BLaER1 treated with 17β-estradiol and CSF1 and Interleukin-3, amounts not matched to agents 10 nM and 100 nM (cell line): ENCODE data around the gene UGP2.

Source experiments
- H3K27ac ChIP-seq, 11 experiments: shearing (Covaris generic); formaldehyde crosslinking; 2 replicates each; pipeline ENCODE4 v1.8.1; 2022
- H3K27me3 ChIP-seq, 11 experiments: shearing (Covaris generic); formaldehyde crosslinking; 2 replicates each; pipeline ENCODE4 v1.8.1; 2022
- H3K36me3 ChIP-seq, 11 experiments: shearing (Covaris generic); formaldehyde crosslinking; 2 replicates each; pipeline ENCODE4 v1.8.1; 2022
- H3K4me1 ChIP-seq, 10 experiments: shearing (Covaris generic); formaldehyde crosslinking; 2 replicates each; pipeline ENCODE4 v1.8.1; 2022
- H3K4me2 ChIP-seq, 11 experiments: shearing (Covaris generic); formaldehyde crosslinking; 2 replicates each; pipeline ENCODE4 v1.8.1; 2022
- H3K4me3 ChIP-seq, 10 experiments: shearing (Covaris generic); formaldehyde crosslinking; 2 replicates each; pipeline ENCODE4 v1.8.1; 2022
- H3K9ac ChIP-seq, 11 experiments: shearing (Covaris generic); formaldehyde crosslinking; 2 replicates each; pipeline ENCODE4 v1.8.1; 2022
- H3K9me3 ChIP-seq, 11 experiments: shearing (Covaris generic); formaldehyde crosslinking; replicated peaks in 1 of 11; 2 replicates each; pipeline ENCODE4 v1.8.1; 2022
- H4K20me1 ChIP-seq, 11 experiments: shearing (Covaris generic); formaldehyde crosslinking; 2 replicates each; pipeline ENCODE4 v1.8.1; 2022
- Cebpa-rat ChIP-seq, 11 experiments: shearing (Covaris generic); IDR thresholded peaks; 2 replicates each; pipeline ENCODE4 v1.8.1; 2022

The UGP2 gene

GRCh38 chr2:63853527-63854310, 12.0 kb downstream of the UGP2 start:
- peak overlapping the region in 10 of 11 experiments; percentile 30 to 68 (median 54); a peak in 19 of 22 replicates for H3K27ac ChIP-seq
- 0 out of 20 replicates have a peak overlapping the region, but pooled peaks of 2 of the 10 experiments have one; percentile 1 to 9 for H3K4me3 ChIP-seq
- H3K36me3 ChIP-seq, result peaks cover 19 to 55% (median 37%) of the 10 kb centered on the region in 11 experiments
- H3K4me1 ChIP-seq, result peaks cover 27 to 84% (median 36%) of the 10 kb centered on the region in 10 experiments
- TF ChIP-seq Cebpa-rat (IDR thresholded peaks at IDR 0.05), result no peak
- H3K27me3 ChIP-seq, result no peaks in the 10 kb centered on the region
- H3K9ac ChIP-seq, result peak overlapping the region in 2 of 11 experiments; percentile 25 to 40; a peak in 4 of 22 replicates
- peaks cover 0 to 11% (median 2%) of the 10 kb centered on the region in 11 experiments; a peak in 8 of 22 replicates for H3K9me3 ChIP-seq
- peak overlapping the region; percentile 25 to 85 (median 64); a peak in 20 of 22 replicates for H3K4me2 ChIP-seq
- H4K20me1 ChIP-seq, result peaks cover 0 to 35% (median 3%) of the 10 kb centered on the region in 11 experiments; a peak in 7 of 22 replicates

GRCh38 chr2:63855418-63856302, 14.0 kb downstream of the UGP2 start:
- Histone ChIP-seq H3K27ac (peak overlapping the region; percentile 15 to 72 (median 56); a peak in 14 of 22 replicates), H3K4me1 (peaks cover 27 to 67% (median 36%) of the 10 kb centered on the region in 10 experiments)

GRCh38 chr2:63856303-63856603, 14.6 kb downstream of the UGP2 start:
- Histone ChIP-seq H3K27ac (peak overlapping the region in 6 of 11 experiments; percentile 38 to 72 (median 61); a peak in 11 of 22 replicates), H3K4me1 (peaks cover 27 to 61% (median 36%) of the 10 kb centered on the region in 10 experiments), H3K9me3 (peaks cover 0 to 10% (median 0%) of the 10 kb centered on the region in 11 experiments; a peak in 4 of 22 replicates), H3K36me3 (peaks cover 40 to 65% (median 49%) of the 10 kb centered on the region in 11 experiments), H3K4me3 (peak overlapping the region in 1 of 10 experiments; percentile 0; a peak in 1 of 20 replicates), H3K4me2 (peak overlapping the region; percentile 52 to 84 (median 64)), H3K9ac (no peak overlapping the region), H4K20me1 (peaks cover 0 to 27% (median 0%) of the 10 kb centered on the region in 11 experiments; a peak in 8 of 22 replicates), H3K27me3 (no peaks in the 10 kb centered on the region)
- no peak for TF ChIP-seq Cebpa-rat (IDR thresholded peaks at IDR 0.05)

More at GRCh38 chr2:63855418-63856302, 14.0 kb downstream of the UGP2 start:
- Histone ChIP-seq H3K9ac (peak overlapping the region in 1 of 11 experiments; percentile 36; a peak in 1 of 22 replicates), H3K4me3 (peak overlapping the region in 1 of 10 experiments; percentile 0; a peak in 1 of 20 replicates), H3K27me3 (no peaks in the 10 kb centered on the region), H4K20me1 (peaks cover 0 to 33% (median 0%) of the 10 kb centered on the region in 11 experiments; a peak in 8 of 22 replicates), H3K36me3 (peaks cover 38 to 65% (median 50%) of the 10 kb centered on the region in 11 experiments), H3K9me3 (peaks cover 0 to 10% (median 0%) of the 10 kb centered on the region in 11 experiments; a peak in 4 of 22 replicates), H3K4me2 (peak overlapping the region; percentile 52 to 84 (median 64))
- TF ChIP-seq Cebpa-rat (IDR thresholded peaks at IDR 0.05), result no peak

GRCh38 chr2:63858291-63858690, 16.6 kb downstream of the UGP2 start:
- Histone ChIP-seq H3K27ac (no peak overlapping the region), H3K9ac (no peak overlapping the region), H3K4me1 (peaks cover 23 to 41% (median 31%) of the 10 kb centered on the region in 10 experiments), H3K4me2 (no peak overlapping the region), H3K36me3 (peaks cover 52 to 73% (median 67%) of the 10 kb centered on the region in 11 experiments), H3K4me3 (no peak overlapping the region), H3K27me3 (no peaks in the 10 kb centered on the region), H4K20me1 (peaks cover 0 to 29% (median 0%) of the 10 kb centered on the region in 11 experiments; a peak in 7 of 22 replicates), H3K9me3 (0 out of 22 replicates have a peak, but pooled peaks cover 0 to 4% (median 0%) of the 10 kb centered on the region in 11 experiments)
- TF ChIP-seq Cebpa-rat (IDR thresholded peaks at IDR 0.05), result no peak

DNA sequence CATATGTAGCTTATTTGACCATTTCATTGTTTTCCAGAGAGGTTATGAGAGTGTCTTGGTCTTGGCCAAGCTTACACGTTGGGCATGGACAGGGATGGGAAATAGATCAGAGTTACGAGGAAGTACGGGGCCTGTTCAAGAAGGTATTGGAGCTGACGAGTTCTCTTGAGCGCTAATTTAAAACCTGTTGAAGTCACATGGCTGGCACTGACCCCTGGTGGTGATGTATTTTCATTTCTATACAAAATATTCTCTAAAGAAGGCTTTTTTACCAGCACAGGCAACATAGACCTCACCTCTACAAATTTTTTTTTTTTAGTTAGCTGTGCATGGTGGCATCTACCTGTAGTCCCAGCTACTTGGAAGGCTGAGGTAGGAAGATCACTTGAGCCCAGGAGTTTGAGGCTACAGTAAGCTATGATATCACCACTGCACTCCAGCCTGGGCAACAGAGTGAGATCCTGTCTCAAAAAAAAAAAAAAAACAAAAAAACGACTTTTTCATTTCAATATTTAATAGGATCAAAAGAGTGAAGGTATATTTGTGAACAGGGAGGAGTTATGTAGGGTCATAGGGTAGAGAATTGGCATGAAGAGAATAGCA, 19.6 kb downstream of the UGP2 start:
- H3K9me3 ChIP-seq, result no peaks in the 10 kb centered on the region
- peaks cover 57 to 92% (median 81%) of the 10 kb centered on the region in 11 experiments for H3K36me3 ChIP-seq

DNA sequence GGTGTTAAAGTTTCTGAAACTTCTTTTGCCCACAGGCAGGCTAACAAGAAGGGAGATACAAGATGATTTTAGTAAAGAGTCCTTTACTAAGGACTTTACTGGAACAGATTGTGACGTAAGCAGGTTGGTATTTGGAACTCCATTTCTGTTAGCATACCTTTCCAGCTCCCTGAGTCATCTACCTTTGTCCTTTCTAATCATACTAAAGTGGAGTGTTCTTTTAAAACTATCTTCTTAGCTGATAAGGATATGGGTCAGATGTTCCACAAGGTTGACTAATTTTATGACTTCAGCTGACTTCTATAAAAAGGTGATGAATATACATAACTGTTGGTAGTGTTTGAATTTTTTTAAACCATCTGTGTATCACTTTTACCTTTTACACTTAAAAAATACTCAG, 21.1 kb downstream of the UGP2 start:
- Histone ChIP-seq H3K36me3 (peaks cover 50 to 92% (median 73%) of the 10 kb centered on the region in 11 experiments), H3K9ac (no peak overlapping the region), H3K4me1 (peaks cover 0 to 26% (median 21%) of the 10 kb centered on the region in 10 experiments; a peak in 18 of 20 replicates), H4K20me1 (peaks cover 0 to 53% (median 0%) of the 10 kb centered on the region in 11 experiments; a peak in 7 of 22 replicates), H3K27me3 (no peaks in the 10 kb centered on the region), H3K27ac (no peak overlapping the region), H3K4me3 (no peak overlapping the region), H3K9me3 (no peaks in the 10 kb centered on the region), H3K4me2 (no peak overlapping the region)
- TF ChIP-seq Cebpa-rat (IDR thresholded peaks at IDR 0.05), result no peak

More for the DNA sequence above, 19.6 kb downstream of the UGP2 start:
- no peak for TF ChIP-seq Cebpa-rat (IDR thresholded peaks at IDR 0.05)
- Histone ChIP-seq H3K4me1 (peaks cover 7 to 25% (median 19%) of the 10 kb centered on the region in 10 experiments), H3K4me2 (no peak overlapping the region), H3K4me3 (no peak overlapping the region), H3K27me3 (no peaks in the 10 kb centered on the region), H4K20me1 (peaks cover 0 to 42% (median 0%) of the 10 kb centered on the region in 11 experiments; a peak in 8 of 22 replicates), H3K9ac (no peak overlapping the region), H3K27ac (no peak overlapping the region)

DNA sequence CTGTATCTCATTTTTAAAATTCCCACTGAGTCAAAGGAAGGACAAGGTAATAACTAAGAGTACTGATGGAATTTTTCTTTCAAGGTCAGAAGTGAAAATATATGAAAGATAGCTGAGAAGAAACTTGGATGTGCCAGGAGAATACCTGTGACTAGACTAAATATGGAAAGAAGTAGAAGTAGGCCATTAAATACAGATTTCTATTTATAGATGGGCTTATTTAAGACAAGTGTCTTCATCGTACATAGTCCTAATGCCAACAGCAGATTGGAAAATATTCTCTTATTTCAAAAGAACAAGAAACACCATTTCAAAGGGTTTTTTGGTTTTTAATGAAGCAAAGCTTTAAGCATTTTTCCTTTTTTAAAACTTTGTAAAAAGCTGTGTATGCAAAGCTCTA, 22.0 kb downstream of the UGP2 start:
- H3K4me3 ChIP-seq, result no peak overlapping the region
- peaks cover 51 to 94% (median 77%) of the 10 kb centered on the region in 11 experiments for H3K36me3 ChIP-seq

More for the DNA sequence above, 22.0 kb downstream of the UGP2 start:
- Histone ChIP-seq H3K9ac (no peak overlapping the region), H3K27me3 (no peaks in the 10 kb centered on the region), H3K4me1 (peaks cover 0 to 26% (median 21%) of the 10 kb centered on the region in 10 experiments; a peak in 18 of 20 replicates), H3K27ac (no peak overlapping the region), H4K20me1 (peaks cover 0 to 53% (median 0%) of the 10 kb centered on the region in 11 experiments; a peak in 7 of 22 replicates), H3K9me3 (peaks cover 0 to 7% (median 0%) of the 10 kb centered on the region in 11 experiments; a peak in 4 of 22 replicates), H3K4me2 (no peak overlapping the region)
- no peak for TF ChIP-seq Cebpa-rat (IDR thresholded peaks at IDR 0.05)
